Right renal cortex interstitium (tissue), 3 donors: ENCODE data around the gene AIDA. TPM values are rescaled to one million over a fixed set of nuclear protein-coding genes. Genes with fewer than 3 reads are reported as not detected.

Experiments
- DNase-seq, 3 donors: peaks; one replicate each; pipeline ENCODE4 v3.0.0-alpha.2; 2013; ENCODE audit warnings: low read depth in 3 of 3, low spot score in 2 of 3
- polyA plus RNA-seq, 3 donors: library from polyadenylated mRNA; unstranded; fragments of 120-200 nt; gene quantifications; one replicate each; pipeline ENCODE4 v1.2.1, GENCODE V29; 2013; ENCODE audit not compliant: insufficient read length in 3 of 3

Gene AIDA
- polyA plus RNA-seq, 3 donors: 73.9 to 76.5 (median 75.0) TPM

DNA sequence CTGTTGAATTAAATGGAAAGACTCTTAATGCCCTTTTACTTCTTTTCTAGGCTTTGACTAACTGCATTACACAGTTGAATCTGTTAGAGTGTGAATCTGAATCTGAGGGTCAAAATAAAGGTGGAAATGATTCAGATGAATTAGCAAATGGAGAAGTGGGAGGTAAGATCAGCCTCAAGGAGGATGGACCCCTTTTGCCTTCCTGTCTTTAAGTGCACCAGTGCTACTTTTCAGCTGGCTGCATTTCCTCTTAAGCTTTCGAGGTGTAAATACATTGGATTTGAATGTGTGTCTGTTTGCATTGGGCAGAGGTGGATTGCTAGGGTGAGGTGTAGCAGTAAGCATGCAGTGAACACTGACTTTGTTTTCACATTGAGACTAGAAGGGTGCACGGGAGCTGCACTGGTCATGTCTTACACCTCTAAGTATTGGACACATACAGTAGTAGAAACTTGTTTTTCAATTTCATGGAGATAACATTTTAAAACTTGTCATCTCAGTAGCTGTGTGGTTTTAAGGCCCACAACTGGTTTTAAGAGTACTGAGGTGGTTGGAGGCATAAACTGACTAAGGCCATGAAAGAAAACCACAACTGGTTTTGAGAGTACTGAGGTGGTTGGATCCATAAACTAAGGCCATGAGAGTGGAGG lies 59.0 kb downstream of the AIDA start:
- DNase-seq: no peak

DNA sequence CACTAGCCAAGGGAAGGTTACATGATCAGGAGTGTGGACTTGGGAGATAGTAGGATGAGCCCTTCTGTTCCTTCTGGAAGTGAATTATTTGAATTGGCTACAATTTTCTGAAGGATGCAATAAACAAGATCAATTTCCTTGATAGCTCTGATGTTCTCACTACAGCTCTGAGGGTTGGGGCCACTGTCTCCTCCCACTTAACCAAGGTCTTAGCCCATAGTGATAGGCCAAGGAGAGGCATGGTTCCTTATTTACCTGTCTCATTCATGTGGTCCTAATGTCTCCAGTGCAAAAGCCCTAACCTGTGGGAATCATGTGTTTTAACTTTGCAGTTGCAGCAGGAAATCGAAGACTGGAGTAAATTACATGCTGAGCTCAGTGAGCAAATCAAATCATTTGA lies 59.6 kb downstream of the AIDA start:
- DNase-seq: no peak

DNA sequence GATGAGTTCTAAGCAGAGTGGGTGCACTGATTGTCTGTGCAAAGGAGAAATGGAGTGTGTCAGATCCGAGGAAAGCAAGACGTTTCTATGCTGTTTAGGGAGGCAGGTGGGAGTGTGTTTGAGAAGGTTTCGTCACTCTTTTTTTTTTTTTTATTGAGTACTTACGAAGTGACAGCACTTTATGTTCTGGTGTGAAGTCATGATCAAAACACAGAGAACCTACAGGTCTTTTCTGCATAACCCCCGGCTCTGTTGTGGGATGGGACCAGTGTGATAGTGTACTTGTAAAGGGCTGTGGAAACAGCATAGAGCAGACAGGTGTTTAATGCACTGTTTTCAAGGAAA lies 67.7 kb downstream of the AIDA start:
- no peak for DNase-seq

DNA sequence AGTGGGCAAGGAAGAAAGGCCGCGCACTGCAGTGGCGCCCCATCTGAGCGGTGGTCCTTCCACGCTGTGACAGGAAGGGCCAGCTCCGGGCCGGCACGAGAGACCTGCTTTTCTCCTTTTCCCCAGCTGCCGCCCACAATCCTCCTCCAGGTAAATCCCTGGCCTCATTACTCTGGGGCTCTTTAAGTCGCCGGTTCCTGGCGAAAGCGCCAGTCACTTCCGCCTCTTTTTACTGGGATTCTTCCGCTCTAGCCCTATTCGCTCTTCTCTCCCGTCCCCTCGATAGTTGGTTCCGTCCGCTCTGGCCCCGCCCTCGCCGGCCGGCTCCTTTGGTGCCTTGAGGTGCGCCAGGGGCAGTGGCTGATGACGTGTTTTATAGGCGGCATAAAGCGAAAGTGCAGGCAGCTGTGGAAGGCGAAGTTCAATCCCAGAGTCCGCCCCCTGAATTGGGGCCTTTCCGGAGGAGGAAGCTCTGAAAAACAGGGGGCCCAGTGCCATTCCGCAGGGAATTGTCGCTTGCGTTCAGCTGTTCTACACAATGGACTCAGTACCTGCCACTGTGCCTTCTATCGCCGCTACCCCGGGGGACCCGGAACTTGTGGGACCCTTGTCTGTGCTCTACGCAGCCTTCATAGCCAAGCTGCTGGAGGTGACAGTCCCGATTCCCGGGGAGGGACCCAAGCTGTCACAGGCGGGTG lies 68.2 kb downstream of the AIDA start:
- DNase-seq: peak; percentile 92 to 97 (median 97)

DNA sequence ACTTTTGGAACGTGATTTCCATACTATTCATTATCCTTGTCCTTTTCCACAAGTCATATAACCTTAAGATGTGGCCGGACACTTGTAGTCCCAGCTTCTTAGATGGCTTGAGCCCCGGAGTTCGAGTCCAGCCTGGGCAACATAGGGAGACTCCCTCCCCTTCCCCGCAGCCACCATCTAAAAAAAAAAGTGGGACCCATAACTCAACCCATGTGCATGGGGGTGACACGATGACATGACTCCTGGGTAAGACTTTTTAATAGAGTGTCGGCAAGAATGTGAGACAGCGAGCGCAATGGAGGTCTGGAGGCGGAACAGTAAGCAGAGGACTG lies 68.7 kb downstream of the AIDA start:
- no peak for DNase-seq

DNA sequence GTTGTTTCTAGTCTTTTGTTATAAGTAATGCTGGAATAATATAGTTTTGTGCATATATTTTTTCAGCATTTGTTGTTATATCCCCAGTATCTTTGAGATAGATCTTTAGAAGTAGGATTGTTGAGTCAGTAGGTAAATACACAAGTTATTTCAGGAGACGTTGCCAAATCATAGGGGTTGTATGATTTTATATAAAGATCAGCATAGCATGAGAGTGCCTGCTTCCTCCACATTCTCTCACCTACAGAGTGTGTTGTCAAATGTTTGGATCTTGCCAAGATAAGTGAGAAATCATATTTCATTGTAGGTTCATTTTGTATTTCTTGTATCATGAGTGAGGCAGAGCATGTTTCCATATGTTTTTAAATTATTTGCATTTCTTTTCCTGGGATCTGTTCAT lies 69.8 kb downstream of the AIDA start:
- no peak for DNase-seq

DNA sequence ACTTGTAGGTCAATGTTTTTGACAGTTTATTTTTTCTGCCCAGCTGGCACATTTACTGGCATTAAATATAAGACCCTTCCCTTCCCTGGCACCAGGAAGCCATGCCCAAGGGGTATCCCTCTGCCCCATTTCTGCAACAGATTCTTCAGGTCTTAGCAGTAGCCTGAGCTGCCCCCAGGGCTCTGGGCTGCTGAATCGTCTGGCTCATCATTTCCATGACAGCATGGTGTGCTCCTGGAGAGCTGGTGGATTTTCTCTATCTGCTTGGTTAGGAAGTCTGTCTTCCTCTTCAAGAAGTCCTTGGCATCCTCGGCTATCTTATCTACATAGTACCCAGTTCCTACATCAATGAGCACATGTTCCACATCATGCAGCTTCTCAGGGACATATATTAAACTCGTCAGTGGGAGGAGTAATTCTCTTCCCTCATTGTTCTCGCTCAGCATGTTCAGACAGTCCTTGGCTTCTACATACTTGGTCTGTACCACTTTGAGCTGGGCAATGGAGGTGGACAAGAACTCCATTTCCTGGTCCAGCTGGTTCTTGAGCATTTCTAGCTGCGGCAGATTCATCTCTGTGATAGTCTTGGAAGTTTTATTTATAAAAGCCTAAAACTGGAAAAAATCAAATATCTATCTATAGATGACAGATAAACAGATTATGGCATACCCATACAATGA lies 70.9 kb downstream of the AIDA start:
- DNase-seq: no peak

DNA sequence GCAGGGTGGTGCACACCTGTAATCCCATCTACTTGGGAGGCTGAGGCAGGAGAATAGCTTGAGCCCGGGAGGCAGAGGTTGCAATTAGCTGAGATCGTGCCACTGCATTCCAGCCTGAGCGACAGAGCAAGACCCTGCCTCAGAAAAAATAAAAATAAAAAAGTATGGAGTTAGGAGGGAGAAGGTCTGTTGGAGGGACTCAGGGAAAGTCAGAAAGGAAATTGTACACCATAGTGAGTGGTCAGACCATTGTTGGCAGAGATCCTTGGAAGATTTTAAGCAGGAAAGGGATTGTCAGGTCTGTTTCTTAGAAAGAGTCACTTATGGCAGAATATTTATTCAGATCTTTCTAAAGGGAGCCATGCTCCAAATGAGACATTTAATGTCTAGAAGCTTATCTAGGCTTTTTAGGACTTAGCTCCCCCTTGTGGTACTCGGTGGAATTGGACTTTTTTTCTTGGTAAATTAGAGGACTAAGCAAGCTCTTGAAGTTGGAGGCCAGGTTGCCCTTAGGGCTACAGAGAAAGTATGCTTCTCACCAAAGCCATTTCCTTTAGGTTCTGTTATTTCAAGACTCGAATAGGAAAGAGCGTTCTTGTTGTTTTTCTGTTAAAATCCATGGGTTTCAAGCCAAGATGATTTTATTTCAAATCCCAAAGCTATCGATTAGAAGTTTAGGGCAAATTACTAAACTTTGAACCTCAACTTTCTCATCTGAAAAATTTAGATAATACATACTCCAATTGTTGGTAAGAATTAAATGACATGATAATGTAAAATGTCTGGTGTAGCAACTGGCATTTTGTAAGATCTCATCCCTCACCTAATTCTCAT lies 77.9 kb downstream of the AIDA start:
- peak; percentile 80 to 85 (median 80) for DNase-seq

DNA sequence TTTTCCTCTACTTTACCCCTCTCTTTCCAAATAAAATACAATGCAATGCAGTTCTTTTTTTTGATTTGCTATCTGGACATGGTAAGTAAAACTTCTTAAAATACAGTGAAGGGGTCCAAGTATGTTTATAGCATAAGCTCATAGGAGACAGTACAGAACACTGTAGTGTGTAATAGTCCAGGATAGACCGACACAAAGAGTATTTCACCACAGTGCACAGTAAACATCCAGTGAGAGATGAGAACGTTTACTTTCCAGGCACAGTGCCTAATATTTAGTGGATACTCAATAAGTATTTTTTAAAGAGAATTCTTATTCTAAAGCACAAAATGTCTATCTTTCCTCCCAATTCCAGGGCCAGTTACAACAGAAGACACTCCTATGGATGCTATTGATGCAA lies 79.5 kb downstream of the AIDA start:
- no peak for DNase-seq

DNA sequence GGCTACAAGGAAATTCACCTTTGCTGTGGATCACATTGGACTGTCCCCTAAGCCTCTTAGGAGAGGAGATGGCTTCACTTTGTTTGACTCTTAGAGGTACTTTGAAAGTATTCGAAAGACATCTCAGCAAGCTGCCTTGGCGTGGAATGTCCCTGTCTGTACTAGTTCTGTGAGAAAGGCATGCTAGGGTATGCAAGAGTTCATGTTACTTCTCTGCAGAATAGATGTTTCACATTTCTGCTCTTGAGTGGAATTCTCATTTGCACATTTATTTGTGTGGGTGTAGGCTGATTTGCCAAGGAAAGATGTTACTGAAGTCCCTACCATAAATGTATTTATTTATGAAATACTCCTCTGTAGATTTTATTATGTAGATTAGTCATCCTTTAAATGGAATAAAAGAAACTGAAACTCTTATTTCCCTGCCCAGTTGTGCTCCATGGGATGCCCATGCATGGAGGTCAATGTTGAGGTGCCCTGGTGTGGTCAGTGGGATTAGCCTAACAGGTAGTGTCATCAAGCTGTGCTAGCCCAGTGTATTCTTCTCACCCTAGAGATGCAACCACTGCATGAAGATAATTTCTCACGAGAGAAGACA lies 80.6 kb downstream of the AIDA start:
- DNase-seq: no peak

DNA sequence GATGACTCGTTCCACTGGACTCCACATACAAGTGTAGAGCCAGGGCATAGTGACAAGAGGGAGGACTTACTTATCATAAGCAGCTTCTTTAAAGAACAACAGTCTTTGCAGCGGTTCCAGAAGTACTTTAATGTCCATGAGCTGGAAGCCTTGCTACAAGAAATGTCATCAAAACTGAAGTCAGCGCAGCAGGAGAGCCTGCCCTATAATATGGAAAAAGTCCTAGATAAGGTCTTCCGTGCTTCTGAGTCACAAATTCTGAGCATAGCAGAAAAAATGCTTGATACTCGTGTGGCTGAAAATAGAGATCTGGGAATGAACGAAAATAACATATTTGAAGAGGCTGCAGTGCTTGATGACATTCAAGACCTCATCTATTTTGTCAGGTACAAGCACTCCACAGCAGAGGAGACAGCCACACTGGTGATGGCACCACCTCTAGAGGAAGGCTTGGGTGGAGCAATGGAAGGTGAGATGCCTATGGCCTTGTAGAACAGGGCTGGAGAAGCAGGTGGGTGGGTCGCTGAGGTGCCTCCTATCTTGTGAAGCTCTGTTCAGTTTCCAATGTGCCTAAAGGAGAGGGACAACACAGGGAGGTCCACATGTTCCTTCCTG lies 82.3 kb downstream of the AIDA start:
- no peak for DNase-seq

DNA sequence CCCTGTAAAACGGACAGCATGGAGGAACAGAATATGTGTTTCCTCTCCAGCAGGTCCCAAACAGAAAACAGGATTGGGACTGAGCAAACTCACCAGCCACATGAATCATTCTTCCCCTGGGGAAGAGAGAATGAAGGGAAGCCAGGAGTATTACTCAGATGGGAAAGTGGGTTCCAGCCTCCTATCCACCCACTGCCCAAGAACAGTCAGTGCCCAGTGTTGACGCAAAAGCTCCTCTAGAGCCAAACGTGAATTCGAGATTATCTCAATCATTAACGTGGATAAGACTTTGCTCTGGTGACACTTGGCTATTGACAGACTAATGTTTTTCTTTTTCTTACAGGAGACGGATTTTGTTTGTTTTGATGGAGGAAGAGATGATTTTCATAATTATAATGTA lies 85.1 kb downstream of the AIDA start:
- DNase-seq: no peak

DNA sequence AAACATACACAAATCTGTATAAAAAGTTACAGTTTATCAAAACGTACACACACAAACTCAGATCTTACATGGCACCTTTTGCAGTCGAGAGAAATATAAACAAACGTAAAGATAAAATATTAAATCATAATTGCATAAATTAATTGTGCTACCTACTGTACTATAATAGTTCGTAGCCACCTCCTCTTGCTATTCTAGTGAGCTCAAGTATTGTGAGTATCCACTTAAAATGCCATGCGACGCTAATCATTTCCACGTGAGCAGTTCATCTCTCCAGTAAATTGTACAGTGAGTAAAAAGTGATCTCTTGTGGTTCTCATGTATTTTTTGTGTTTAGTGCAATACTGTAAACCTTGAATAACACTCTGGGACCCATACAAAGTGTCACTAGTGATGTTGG lies 88.1 kb downstream of the AIDA start:
- DNase-seq: no peak

DNA sequence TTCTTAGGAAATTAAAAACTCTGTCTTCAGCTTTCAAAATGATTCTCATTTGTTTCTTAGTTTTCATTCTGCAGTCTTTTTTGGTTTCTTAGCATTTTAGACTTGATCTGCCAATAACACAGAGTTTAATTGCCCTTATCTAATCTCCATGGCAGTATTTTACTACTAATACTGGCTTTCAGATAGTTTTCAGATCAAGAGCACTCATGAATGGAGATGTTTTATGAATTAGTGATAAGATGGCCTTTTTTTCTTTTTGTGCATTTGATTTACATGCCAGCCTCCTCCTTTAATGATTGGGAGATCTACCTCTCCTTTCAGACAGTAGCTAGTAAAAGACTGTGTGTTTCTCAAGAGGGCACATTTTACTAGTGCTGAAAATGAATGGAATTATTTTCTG lies 88.8 kb downstream of the AIDA start:
- no peak for DNase-seq

DNA sequence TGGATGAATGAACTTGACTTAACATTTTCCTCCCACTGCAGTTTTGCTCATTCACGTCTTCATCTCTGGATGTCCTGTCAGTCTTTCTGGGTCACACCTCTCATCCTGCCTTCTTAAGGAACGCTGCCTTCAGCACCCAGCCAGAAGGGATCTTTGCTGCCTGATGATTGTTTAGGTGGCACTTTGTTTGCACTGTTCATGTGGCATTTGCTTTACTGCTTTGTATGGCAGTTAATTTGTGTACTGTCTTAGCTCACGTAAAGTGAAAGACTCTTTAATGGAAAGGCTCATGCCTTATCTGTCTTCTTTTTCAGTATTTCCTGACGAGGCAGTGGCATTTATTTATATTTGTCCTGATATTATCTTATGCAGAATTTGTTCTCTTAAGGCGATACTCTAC lies 89.5 kb downstream of the AIDA start:
- no peak for DNase-seq

DNA sequence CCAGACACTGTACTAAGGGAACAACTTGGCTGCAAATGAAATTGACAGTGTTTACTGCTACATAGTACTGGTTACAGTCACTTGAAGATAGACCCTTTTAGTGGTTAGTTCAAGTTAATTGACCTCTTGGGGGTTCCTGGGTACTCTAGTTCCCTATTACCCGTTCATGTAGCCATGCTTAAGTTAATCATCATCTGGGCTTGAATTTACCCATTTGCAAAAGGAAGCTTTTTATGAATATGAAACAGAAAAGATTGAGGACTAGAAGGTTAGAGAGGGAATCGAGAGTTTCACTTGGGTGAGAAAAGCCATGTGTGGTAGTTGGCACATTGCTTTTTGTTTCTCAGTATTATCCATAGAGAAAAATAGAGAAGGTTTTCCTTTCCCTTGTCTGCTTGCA lies 91.7 kb downstream of the AIDA start:
- no peak for DNase-seq

DNA sequence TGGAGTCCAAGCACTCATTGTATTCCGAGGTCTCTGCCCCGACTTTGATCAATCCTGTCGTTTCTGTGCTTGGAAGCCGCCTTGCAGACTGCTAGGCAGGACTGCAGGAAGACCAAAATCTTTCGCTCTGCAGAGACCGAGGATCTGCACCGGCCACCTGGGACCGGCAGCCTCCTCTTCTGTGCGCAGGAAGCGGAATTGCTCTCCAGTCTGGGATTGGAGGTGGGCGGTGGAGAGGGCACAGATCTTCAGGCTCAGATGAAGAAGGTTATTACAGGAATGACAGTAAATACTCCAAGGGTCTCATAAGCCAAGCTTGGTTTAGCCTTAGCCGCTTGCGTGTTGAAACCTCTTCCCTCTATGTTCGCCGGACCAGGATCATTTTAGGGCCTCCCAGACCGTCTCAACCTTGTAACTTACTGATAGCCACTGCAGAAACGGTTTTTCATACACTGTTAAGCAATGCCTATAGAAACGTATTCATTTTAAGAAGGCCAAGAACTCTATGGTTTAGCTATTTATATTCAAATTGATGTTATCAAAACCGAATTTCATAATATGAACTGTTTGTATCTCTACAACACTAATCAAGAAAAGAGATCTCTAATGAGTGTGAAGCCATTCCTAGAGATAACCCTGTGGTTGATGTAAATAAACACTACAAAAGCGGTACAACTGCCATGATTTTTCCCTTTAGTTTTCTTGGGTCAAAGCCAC lies 93.3 kb downstream of the AIDA start:
- peak in 1 of 3 donors; percentile 12 for DNase-seq
